ENCODE data around the gene HIBCH. TPM values are rescaled to one million over a fixed set of nuclear protein-coding genes. Genes with fewer than 3 reads are reported as not detected.

Gene HIBCH, protein sequence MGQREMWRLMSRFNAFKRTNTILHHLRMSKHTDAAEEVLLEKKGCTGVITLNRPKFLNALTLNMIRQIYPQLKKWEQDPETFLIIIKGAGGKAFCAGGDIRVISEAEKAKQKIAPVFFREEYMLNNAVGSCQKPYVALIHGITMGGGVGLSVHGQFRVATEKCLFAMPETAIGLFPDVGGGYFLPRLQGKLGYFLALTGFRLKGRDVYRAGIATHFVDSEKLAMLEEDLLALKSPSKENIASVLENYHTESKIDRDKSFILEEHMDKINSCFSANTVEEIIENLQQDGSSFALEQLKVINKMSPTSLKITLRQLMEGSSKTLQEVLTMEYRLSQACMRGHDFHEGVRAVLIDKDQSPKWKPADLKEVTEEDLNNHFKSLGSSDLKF
- 23.3 TPM for total RNA-seq
- long read RNA-seq, transcript HIBCH-201 (14 exons, 1,939 nt): major isoform, 41 of 49 reads
- long read RNA-seq, partial matches to known transcripts: 1 of 49 reads
- long read RNA-seq, other reads (novel, unspliced or antisense): 7 of 49 reads

DNA sequence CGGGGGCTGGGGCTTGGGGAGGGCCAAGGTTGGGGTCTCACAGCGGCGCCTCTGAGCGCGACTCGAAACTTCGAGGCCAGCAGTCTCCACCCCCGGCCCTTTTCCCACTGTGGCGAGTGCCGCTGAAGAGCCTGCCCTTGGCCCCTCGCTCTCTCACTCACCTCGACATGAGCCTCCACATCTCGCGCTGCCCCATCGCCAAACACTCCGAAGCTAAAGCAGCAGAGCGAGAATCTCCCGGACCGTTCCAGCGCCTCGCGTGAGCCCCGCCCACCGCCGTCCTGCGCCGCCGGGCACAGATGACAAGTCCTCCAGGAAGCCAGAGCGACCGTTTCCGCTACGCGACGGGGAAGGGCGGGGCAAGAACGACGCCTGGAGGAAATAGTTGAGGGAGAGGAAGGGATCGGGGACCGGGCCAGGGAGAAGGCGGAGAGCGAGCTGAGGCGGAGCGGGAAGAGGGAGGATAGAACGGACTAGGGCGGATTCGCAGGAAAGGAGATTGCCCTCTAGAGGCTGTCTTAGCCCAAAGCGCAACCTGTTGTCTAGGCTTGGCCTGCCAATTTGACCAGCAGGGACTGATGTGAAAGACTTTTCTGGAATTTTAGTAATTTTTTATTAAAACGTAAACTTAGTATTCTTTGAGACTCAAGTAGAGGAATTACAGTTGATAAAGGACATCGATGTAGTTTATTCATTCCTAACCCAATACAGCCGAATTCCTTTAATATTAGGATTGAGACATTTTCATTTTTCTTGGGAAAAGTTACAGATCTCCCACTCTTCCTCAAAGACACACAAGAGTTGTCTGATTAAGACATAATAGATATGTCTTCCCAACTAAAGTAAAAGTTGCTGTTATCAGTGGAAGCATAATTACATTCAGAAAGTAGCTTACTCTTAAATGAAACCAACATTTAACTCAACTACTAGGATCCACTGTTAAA, at the start of gene HIBCH:
Gene HIBCH, minus strand, starts transcription at position 272 of the 944 bp plus-strand sequence. Its CDS starts 76 bp downstream, at position 196.
- DNase-seq (peak; percentile 99), ATAC-seq (peak; percentile 99)
- Histone ChIP-seq H3K27ac (peak within 1 kb of the TSS; percentile 85), H3K36me3 (no peaks in the 10 kb centered on the region), H3K9me3 (no peaks in the 10 kb centered on the region), H3K4me1 (peaks cover 18% of the 10 kb centered on the region), H3K4me3 (peak within 1 kb of the TSS; percentile 74), H3K27me3 (no peaks in the 10 kb centered on the region)
- intact Hi-C loops (cut with DNase I): no loop called here
- TF ChIP-seq, protein P1, sequence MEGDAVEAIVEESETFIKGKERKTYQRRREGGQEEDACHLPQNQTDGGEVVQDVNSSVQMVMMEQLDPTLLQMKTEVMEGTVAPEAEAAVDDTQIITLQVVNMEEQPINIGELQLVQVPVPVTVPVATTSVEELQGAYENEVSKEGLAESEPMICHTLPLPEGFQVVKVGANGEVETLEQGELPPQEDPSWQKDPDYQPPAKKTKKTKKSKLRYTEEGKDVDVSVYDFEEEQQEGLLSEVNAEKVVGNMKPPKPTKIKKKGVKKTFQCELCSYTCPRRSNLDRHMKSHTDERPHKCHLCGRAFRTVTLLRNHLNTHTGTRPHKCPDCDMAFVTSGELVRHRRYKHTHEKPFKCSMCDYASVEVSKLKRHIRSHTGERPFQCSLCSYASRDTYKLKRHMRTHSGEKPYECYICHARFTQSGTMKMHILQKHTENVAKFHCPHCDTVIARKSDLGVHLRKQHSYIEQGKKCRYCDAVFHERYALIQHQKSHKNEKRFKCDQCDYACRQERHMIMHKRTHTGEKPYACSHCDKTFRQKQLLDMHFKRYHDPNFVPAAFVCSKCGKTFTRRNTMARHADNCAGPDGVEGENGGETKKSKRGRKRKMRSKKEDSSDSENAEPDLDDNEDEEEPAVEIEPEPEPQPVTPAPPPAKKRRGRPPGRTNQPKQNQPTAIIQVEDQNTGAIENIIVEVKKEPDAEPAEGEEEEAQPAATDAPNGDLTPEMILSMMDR (IDR thresholded peaks at IDR 0.05): peak; percentile 77

DNA sequence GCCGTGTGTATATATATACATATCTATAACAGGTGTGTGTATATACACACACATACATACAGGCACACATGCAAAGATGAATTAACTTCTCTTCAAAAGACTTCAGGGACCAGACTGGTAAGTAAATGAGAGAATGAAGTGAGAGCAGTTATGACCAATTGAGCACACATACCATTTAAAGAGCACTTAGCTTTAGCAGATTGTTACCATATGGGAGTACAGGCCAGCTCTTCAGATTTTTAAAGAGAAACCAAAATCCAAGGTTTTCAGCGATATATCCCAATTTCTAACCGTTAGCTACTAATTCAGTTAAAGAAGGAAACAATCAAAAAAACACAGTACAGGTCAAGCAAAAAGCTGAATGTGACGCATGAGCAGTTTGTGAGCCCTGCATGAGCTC, 47.5 kb upstream of the HIBCH start:
- no peaks in the 10 kb centered on the region for H3K27me3 ChIP-seq
- peaks cover 50% of the 10 kb centered on the region for H3K36me3 ChIP-seq
- TF ChIP-seq, protein P1 (IDR thresholded peaks at IDR 0.05): no peak
- no peak for ATAC-seq
- H3K9me3 ChIP-seq: no peaks in the 10 kb centered on the region
- no peak overlapping the region for H3K4me3 ChIP-seq
- no peaks in the 10 kb centered on the region for H3K4me1 ChIP-seq
- intact Hi-C loops (cut with DNase I): no loop called here
- no peak overlapping the region for H3K27ac ChIP-seq
- no peak for DNase-seq

DNA sequence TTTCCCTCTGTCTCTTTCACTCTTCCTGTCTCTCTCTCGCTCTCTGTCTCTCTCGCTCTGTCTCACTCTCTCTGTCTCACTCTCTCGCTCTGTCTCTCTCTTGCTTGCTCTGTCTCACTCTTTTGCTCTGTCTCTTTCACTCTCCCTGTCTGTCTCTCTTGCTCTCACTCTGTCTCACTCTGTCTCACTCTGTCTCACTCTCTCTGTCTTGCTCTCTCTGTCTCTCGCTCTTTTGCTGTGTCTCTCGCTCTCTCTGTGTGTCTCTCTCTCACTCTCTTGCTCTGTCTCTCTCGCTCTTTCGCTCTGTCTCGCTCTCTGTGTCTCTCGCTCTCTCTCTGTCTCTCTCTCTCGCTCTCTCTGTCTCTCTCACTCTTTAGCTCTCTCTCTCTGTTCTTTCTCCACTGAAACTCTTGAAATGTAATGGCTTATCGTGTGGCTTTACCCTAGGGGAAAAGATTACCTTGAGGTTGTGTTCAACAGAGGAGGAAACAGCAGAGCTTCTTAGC, 46.7 kb upstream of the HIBCH start:
- no peaks in the 10 kb centered on the region for H3K4me1 ChIP-seq
- H3K36me3 ChIP-seq: peaks cover 47% of the 10 kb centered on the region
- intact Hi-C loops (cut with DNase I): no loop called here
- DNase-seq (no peak), ATAC-seq (no peak)
- no peaks in the 10 kb centered on the region for H3K9me3 ChIP-seq
- H3K4me3 ChIP-seq: no peak overlapping the region
- TF ChIP-seq, protein P1 (IDR thresholded peaks at IDR 0.05): no peak
- H3K27me3 ChIP-seq: no peaks in the 10 kb centered on the region
- H3K27ac ChIP-seq: no peak overlapping the region

DNA sequence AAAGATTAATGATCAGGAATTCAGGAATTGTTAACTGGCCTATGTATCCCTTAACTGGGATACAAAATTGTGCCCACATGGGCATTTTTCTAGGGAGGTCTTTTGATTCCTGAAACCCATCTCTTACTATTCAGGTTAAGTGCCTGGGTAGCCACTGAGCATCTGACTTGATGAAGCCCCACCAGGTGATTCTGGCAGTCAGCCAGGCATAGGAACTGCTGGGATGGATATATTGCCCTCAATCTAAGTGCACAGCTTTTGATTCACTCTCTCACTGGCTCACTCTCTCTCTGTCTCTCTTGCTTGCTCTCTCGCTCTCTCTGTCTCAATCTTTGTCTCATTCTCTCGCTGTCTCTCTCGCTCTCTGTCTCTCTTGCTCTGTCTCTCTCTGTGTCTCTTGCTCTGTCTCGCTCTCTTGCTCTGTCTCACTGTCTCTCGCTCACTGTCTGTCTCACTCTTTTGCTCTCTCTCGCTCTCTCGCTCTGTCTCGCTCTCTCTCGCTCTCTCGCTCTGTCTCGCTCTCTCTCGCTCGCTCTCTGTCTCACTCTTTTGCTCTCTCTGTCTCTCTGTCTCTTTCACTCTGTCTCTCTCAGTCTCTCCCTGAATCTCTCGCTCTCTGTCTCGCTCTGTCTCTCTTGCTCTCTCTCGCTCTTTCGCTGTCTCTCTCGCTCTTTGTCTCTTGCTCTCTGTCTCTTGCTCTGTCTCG, 46.0 kb upstream of the HIBCH start:
- Histone ChIP-seq H3K9me3 (no peaks in the 10 kb centered on the region), H3K36me3 (peaks cover 41% of the 10 kb centered on the region), H3K27ac (no peak overlapping the region), H3K4me1 (peaks cover under 1% of the 10 kb centered on the region), H3K4me3 (no peak overlapping the region), H3K27me3 (no peaks in the 10 kb centered on the region)
- ATAC-seq (no peak), DNase-seq (no peak)
- intact Hi-C loops (cut with DNase I): no loop called here
- TF ChIP-seq, protein P1 (IDR thresholded peaks at IDR 0.05): no peak

DNA sequence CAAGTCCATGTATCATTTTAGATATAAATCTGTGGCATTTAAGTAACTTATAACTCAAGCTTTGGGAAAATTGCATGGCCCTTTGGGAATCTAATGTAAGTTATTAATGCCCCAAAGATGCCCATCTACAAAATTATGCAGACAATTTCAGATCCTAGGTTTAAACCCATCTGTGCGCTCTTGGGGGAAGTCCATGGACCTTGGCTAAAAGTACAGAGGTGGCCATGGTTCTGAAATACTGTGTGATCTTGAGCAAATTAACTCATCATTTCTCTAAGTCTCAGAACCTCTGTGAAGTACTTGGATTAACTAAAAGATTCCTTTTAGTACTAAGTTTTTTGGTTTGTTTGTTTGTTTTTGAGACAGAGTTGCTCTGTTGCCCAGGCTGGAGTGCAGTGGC, 43.3 kb upstream of the HIBCH start:
- no peak for DNase-seq
- no peaks in the 10 kb centered on the region for H3K27me3 ChIP-seq
- H3K27ac ChIP-seq: no peak overlapping the region
- ATAC-seq: no peak
- no peak overlapping the region for H3K4me3 ChIP-seq
- TF ChIP-seq, protein P1 (IDR thresholded peaks at IDR 0.05): no peak
- peaks cover 24% of the 10 kb centered on the region for H3K4me1 ChIP-seq
- peaks cover 15% of the 10 kb centered on the region for H3K36me3 ChIP-seq
- intact Hi-C loops (cut with DNase I): no loop called here
- no peaks in the 10 kb centered on the region for H3K9me3 ChIP-seq

Measured in upper lobe of right lung (tissue), 1 donor.